GM12878 (cell line): ENCODE measurements around the gene RAD21L1. TPM values are rescaled to one million over a fixed set of nuclear protein-coding genes. Genes with fewer than 3 reads are reported as not detected.

Experiments
- ATAC-seq: fragments of 200-7000 bp; cut with Tn5 transposase; 3 replicates; pipeline ENCODE4 v1.9.1; 2020; ENCODE audit warnings: mild to moderate bottlenecking, moderate library complexity
- BruUV-seq: library from RNA; stranded (reverse); fragments of 400-500 nt; replicated peaks from 2 replicates; lab custom pipeline; 2021; lab: Mats Ljungman, UMichigan
- CTCF ChIA-PET: fragments of 300-600 bp; sonication (Branson Sonifier 250); formaldehyde crosslinking; extraction: SDS; loops from one replicate; lab custom pipeline; 2021; ENCODE audit warnings: inconsistent platforms; lab: Yijun Ruan, JAX
- POLR2A ChIA-PET: fragments of 350-600 bp; formaldehyde crosslinking; extraction: SDS; loops from one replicate; lab custom pipeline; 2021; ENCODE audit warnings: inconsistent platforms; lab: Charles Lee
- RAD21 ChIA-PET: fragments of 300-600 bp; sonication (Branson Sonifier 250); formaldehyde crosslinking; loops from one replicate; lab custom pipeline; 2023; ENCODE audit warnings: antibody characterized with exemption; ENCODE audit not compliant: unreplicated experiment; lab: Charles Lee
- SMC1A ChIA-PET: fragments of 300-600 bp; sonication (Branson Sonifier 250); formaldehyde crosslinking; loops from one replicate; lab custom pipeline; 2023; ENCODE audit not compliant: unreplicated experiment, uncharacterized antibody; lab: Charles Lee
- DNase-seq: peaks from one replicate; pipeline ENCODE4 v3.0.0-alpha.2; 2011; ENCODE audit warnings: low read depth, low spot score
- FAIRE-seq: peaks from 3 replicates; lab custom pipeline; 2011; peaks lifted over from hg19 to GRCh38; lab: Jason Lieb, UNC
- H2AFZ ChIP-seq: 2 replicates; pipeline ENCODE4 v1.6.0; 2011; ENCODE audit warnings: low read depth, low read length, control low read depth; ENCODE audit not compliant: control insufficient read depth
- H3K27ac ChIP-seq: 2 replicates; pipeline ENCODE4 v1.5.1; 2011; ENCODE audit warnings: control low read depth; ENCODE audit not compliant: control insufficient read depth, insufficient read depth
- H3K27me3 ChIP-seq, 2 experiments: replicated peaks in 1 of 2; 2 replicates each; pipeline versions ENCODE4 v1.6.0 to v1.6.1; 2011; ENCODE audit warnings: low read length in 1 of 2; ENCODE audit not compliant: control insufficient read depth in 2 of 2, insufficient read depth in 2 of 2
- H3K36me3 ChIP-seq, 2 experiments: 2 replicates each; pipeline ENCODE4 v1.5.1; 2011; ENCODE audit warnings: low read length in 1 of 2; ENCODE audit not compliant: control insufficient read depth in 2 of 2, insufficient read depth in 2 of 2
- H3K4me1 ChIP-seq: 2 replicates; pipeline ENCODE4 v1.6.1; 2011; ENCODE audit warnings: mild to moderate bottlenecking, low read length, moderate library complexity, mixed read lengths; ENCODE audit not compliant: control insufficient read depth, insufficient read depth
- H3K4me2 ChIP-seq: 2 replicates; pipeline ENCODE4 v1.6.0; 2011; ENCODE audit warnings: control low read depth; ENCODE audit not compliant: control insufficient read depth, insufficient read depth
- H3K4me3 ChIP-seq: fragments of 200-600 bp; sonication (generic); 2 replicates; pipeline ENCODE4 v1.5.1; 2016
- H3K79me2 ChIP-seq: 2 replicates; pipeline ENCODE4 v1.6.0; 2011; ENCODE audit warnings: low read length; ENCODE audit not compliant: control insufficient read depth, insufficient read depth
- H3K9ac ChIP-seq: 2 replicates; pipeline ENCODE4 v1.8.0; 2011; ENCODE audit warnings: low read length, control low read depth, mixed read lengths; ENCODE audit not compliant: control insufficient read depth, insufficient read depth
- H3K9me3 ChIP-seq: replicated peaks from 3 replicates; pipeline ENCODE4 v1.5.1; 2011; ENCODE audit warnings: mild to moderate bottlenecking, low read length; ENCODE audit not compliant: control insufficient read depth, insufficient read depth
- H4K20me1 ChIP-seq: 2 replicates; pipeline ENCODE4 v1.6.0; 2011; ENCODE audit not compliant: control insufficient read depth, insufficient read depth
- CBFB ChIP-seq: IDR thresholded peaks from 2 replicates; pipeline ENCODE4 v1.6.1; 2016; ENCODE audit warnings: antibody characterized with exemption, low read depth
- CHD2 ChIP-seq: IDR thresholded peaks from 2 replicates; pipeline ENCODE4 v1.6.1; 2011; ENCODE audit warnings: low read depth, low read length, improper control_type of control experiment, borderline replicate concordance
- IRF4 ChIP-seq: IDR thresholded peaks from 2 replicates; pipeline ENCODE4 v1.6.1; 2011; ENCODE audit warnings: low read depth, low read length
- POLR2AphosphoS5 ChIP-seq: IDR thresholded peaks from 2 replicates; pipeline ENCODE4 v1.6.1; 2011; ENCODE audit warnings: mild to moderate bottlenecking, low read length, inconsistent platforms
- ZNF274 ChIP-seq: IDR thresholded peaks from one replicate; pipeline ENCODE4 v1.8.0; 2011; ENCODE audit not compliant: insufficient read length, insufficient read depth
- WGBS: methylation state at CpG from one replicate; pipeline ENCODE4 v1.1.6; 2016; ENCODE audit warnings: low lambda C conversion rate; ENCODE audit not compliant: insufficient replicate concordance, insufficient coverage; ENCODE audit errors: missing lambda C conversion rate; 5-methylcytosine and 5-hydroxymethylcytosine counted together
- in situ Hi-C: fragments of 300-500 bp; cut with MboI; formaldehyde crosslinking; loops from 9 replicates; pipeline ENCODE4 v1.14.3; 2018; ENCODE audit warnings: mixed read lengths
- intact Hi-C: fragments of 100-400 bp; cut with micrococcal nuclease; formaldehyde crosslinking; loops from one replicate; pipeline ENCODE4 v1.14.2; 2022; ENCODE audit not compliant: unreplicated experiment
- polyA plus RNA-seq, 11 experiments: library from polyadenylated mRNA; depleted of rRNA in 4 of 11; unstranded in 6 of 11; stranded (reverse) in 5 of 11; fragments of >200 nt; fragmentation: Nextera tagmentation in 4 of 11; fragmentation: Illumina TruSeq in 1 of 11; extraction: Ambion mirVana in 4 of 11; extraction: Trizol in 1 of 11; gene quantifications; 1 replicate in 1 of 11; 2 replicates in 10 of 11; pipeline versions ENCODE4 v1.2.1 to v1.2.3, GENCODE V29; 2011 to 2016; ENCODE audit warnings: inconsistent platforms in 2 of 11, missing spikeins in 2 of 11, low read depth in 1 of 11
- total RNA-seq, 4 experiments: library from RNA; depleted of rRNA in 3 of 4; stranded (reverse); fragments of >200 nt in 3 of 4; fragmentation: Illumina TruSeq in 1 of 4; extraction: Trizol in 1 of 4; gene quantifications; 2 replicates each; pipeline versions ENCODE4 v1.2.1 to v1.2.3, GENCODE V29; 2013 to 2021
- TF ChIP-seq, protein P1 (sequence below): fragments of 450-650 bp; IDR thresholded peaks from 2 replicates; pipeline ENCODE4 v1.6.1; 2017; ENCODE audit warnings: antibody characterized with exemption, mild to moderate bottlenecking, moderate library complexity

Gene RAD21L1
- total and polyA plus RNA-seq, 10 of the 15 experiments (the other 5 are each of a cell fraction or from before 2014, with no cell fraction given): not detected

DNA sequence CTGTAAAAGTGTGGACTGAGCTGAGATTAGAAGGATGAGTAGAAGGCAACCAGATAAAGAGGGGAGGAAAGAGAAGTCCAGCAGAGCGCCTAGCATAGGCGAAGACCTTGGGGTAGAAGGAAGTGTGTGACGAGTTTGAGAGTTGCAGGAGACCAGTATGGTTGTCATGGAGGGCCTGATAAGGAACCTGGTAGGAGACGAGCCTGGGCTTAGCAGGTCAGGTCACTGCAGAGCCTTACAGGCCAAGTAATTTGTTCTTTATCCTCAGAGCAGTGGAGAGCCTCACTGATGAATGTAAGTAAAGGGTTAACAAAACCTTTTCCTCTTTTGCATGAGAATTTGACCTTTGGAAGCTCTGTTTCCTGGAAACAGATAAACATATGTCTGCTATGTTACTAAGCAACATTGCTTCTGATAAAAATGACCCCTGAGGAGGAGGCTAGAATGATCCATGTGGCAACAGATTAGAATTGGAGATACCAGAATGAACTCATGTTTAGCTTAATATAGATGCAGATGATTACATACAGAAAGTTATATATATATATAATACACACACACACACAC lies 38.2 kb upstream of the RAD21L1 start:
- 20% methylated on average over 4 of the region's 4 CpGs for WGBS
- no peak overlapping the region for H2AFZ ChIP-seq
- ATAC-seq (no peak), DNase-seq (no peak), FAIRE-seq (no peak)
- POLR2A ChIA-PET: no interaction called here
- RAD21 ChIA-PET: no interaction called here
- SMC1A ChIA-PET: interaction anchor here (0.8 kb wide), 1 partner anchor 80 kb away, joined by 3 read pairs; no protein-coding TSS in a partner anchor
- H4K20me1 ChIP-seq: no peaks in the 10 kb centered on the region
- in situ Hi-C loops: no loop called here
- no peaks in the 10 kb centered on the region for H3K36me3 ChIP-seq
- no peak overlapping the region for H3K4me2 ChIP-seq
- intact Hi-C loops: no loop called here
- H3K9ac ChIP-seq: no peak overlapping the region
- no TSS peak for BruUV-seq
- H3K4me1 ChIP-seq: no peaks in the 10 kb centered on the region
- H3K9me3 ChIP-seq: no peaks in the 10 kb centered on the region
- no peaks in the 10 kb centered on the region for H3K79me2 ChIP-seq
- CTCF ChIA-PET: interaction anchor here (0.6 to 1.9 kb wide), 3 partner anchors 25 to 372 kb away, joined by 3 to 5 read pairs (median 3); no protein-coding TSS in a partner anchor
- H3K4me3 ChIP-seq: no peak overlapping the region
- H3K27me3 ChIP-seq: peaks cover 2 to 4% of the 10 kb centered on the region in 2 experiments; a peak in 3 of 4 replicates
- TF ChIP-seq CBFB (no peak), POLR2AphosphoS5 (no peak), IRF4 (no peak), ZNF274 (no peak), CHD2 (no peak)
- TF ChIP-seq, protein P1, sequence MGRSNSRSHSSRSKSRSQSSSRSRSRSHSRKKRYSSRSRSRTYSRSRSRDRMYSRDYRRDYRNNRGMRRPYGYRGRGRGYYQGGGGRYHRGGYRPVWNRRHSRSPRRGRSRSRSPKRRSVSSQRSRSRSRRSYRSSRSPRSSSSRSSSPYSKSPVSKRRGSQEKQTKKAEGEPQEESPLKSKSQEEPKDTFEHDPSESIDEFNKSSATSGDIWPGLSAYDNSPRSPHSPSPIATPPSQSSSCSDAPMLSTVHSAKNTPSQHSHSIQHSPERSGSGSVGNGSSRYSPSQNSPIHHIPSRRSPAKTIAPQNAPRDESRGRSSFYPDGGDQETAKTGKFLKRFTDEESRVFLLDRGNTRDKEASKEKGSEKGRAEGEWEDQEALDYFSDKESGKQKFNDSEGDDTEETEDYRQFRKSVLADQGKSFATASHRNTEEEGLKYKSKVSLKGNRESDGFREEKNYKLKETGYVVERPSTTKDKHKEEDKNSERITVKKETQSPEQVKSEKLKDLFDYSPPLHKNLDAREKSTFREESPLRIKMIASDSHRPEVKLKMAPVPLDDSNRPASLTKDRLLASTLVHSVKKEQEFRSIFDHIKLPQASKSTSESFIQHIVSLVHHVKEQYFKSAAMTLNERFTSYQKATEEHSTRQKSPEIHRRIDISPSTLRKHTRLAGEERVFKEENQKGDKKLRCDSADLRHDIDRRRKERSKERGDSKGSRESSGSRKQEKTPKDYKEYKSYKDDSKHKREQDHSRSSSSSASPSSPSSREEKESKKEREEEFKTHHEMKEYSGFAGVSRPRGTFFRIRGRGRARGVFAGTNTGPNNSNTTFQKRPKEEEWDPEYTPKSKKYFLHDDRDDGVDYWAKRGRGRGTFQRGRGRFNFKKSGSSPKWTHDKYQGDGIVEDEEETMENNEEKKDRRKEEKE: no peak
- no peak overlapping the region for H3K27ac ChIP-seq
